WI38 (cell line): Measurements from ENCODE around the gene GHR.

Experiments
- H3K4me3 ChIP-seq: 2 replicates; pipeline ENCODE4 v1.5.1; 2011; ENCODE audit warnings: low read depth, mild to moderate bottlenecking, control low read depth, low read length
- TF ChIP-seq, protein P1 (sequence below): IDR thresholded peaks from 2 replicates; pipeline ENCODE4 v1.5.1; 2012; ENCODE audit warnings: low read depth, mild to moderate bottlenecking, control low read depth, low read length

GHR gene

DNA sequence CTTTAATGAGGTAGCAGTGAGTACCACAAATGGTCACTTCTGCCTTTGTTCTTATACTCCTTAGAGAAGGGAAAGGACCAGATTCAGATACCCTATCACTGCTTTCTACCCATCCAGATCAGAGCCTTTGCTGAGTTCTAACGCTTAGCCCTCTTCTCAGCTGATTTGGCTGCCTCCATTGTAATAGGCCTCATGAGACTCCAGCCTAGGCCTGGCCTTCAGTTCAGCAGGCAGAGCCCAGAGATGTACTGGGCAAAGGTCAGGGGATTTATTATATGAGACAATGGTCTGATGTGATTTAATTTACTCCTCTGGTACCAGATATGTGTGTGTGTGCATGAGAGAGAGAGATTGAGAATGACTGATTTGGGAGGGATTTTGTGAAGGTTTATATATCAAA, 124.7 kb downstream of the GHR start:
- no peak overlapping the region for H3K4me3 ChIP-seq
- TF ChIP-seq, protein P1, sequence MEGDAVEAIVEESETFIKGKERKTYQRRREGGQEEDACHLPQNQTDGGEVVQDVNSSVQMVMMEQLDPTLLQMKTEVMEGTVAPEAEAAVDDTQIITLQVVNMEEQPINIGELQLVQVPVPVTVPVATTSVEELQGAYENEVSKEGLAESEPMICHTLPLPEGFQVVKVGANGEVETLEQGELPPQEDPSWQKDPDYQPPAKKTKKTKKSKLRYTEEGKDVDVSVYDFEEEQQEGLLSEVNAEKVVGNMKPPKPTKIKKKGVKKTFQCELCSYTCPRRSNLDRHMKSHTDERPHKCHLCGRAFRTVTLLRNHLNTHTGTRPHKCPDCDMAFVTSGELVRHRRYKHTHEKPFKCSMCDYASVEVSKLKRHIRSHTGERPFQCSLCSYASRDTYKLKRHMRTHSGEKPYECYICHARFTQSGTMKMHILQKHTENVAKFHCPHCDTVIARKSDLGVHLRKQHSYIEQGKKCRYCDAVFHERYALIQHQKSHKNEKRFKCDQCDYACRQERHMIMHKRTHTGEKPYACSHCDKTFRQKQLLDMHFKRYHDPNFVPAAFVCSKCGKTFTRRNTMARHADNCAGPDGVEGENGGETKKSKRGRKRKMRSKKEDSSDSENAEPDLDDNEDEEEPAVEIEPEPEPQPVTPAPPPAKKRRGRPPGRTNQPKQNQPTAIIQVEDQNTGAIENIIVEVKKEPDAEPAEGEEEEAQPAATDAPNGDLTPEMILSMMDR = no peak

DNA sequence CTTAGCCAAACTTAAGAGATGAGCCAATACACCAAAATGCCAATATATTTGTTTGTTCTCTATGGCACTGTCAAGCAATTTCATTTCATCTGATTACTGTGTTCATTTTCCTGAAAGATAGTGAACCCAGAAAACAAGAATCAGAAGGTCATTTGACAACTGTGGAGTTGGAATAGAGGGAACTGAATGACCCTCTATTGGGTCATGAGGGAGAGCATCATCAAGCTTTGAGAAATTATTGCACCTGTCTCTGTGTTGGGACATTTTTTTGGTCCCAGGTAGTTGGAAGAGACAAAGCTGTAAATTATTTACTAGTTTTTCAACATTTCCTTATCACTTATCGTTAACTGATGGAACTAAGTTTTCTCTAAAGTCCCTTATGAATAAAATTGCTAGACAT, 129.4 kb downstream of the GHR start:
- TF ChIP-seq, protein P1 = no peak
- H3K4me3 ChIP-seq = no peak overlapping the region

DNA sequence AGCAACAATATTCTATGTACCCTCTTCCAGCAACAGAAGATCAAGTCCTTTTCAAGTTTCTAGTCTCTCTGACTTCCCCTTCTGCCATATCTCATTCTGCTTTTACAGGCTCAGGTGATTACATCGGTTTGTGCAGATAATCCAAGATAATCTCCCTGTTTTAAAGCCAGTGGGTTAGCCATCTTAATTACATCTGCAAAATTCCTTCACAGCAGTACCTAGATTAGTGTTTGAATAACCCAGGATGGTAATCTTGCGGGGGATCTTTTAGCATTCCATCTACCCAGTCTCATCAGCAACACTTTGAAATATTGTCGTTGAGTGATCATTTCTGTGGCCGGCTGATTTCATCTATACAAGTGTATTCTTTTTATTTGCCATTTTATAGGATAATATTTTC, 130.2 kb downstream of the GHR start:
- no peak overlapping the region for H3K4me3 ChIP-seq
- TF ChIP-seq, protein P1 = no peak

DNA sequence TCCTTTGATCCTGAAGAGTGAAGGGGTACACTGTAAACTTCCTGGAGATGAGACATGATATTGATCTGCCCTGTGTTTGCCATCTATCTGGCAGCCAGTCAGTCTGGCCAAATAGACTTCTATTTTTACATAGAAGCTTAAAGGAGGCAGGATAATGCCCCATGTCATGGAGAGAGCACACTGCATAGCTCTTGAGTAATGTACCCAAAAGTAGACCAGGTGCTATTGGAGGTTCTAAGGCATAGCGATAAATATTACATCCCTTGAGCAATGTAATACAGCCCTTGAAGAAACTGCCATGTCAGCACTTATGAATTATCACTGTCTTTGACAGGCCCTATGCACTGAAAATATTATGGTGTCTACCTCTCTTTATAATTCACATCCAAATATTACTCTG, 131.8 kb downstream of the GHR start:
- H3K4me3 ChIP-seq = no peak overlapping the region
- TF ChIP-seq, protein P1 = no peak

DNA sequence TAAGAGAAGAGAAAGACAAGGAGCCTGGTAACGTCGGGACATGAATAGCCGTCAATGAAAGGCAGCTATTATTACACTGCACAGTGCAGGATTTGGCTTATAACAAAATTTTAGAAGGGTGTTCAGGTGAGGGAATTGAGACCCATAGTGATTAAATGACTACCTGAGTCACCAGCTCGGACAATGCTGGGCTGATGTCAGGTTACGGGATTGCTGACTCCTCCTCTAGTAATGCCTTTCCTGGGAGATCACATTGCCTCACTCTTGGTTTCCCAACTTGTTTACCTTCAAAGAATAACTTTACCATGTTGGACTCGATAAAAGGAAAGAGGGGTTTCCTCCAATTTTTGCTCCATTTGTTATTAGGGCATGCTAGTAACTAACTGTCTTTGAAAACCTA, 132.6 kb downstream of the GHR start:
- TF ChIP-seq, protein P1 = no peak
- H3K4me3 ChIP-seq = no peak overlapping the region

DNA sequence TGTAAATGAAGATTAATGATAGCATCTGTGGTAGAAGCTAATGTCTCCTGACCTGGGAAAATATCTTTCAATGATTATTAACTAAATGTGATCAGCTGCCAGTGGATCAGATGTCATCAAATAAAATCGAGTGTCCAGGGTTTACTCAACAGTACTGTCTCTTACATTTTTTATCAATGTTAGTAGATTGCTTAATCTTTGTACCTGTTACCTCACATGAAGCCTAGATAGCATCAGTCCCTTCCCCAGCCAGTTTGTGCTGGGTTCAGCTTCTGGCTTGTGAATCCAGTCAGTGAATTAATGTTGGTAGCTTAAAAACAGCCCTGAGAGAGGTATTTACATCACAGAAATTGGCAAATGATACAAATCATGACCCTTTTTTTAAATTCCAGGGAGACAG, 134.4 kb downstream of the GHR start:
- no peak overlapping the region for H3K4me3 ChIP-seq
- TF ChIP-seq, protein P1 = no peak

DNA sequence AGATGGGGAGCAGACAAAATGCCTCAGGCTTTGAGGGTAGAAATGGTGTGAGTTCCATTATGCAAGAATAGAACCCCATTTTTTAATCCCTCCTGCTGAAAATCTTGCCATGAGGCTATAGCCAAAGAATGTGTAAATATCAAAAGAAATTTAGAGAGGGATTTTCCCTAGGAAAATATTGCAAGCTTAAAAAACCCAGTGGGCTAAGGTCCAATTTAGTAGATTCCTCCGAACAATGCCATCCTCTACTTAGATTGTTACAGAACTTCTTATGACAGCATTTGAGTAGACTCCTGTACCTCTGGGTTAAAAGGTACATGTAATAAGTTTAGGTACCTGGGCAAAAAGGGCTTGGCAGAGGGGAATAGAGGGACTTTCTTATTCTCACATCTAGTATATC, 138.4 kb downstream of the GHR start:
- TF ChIP-seq, protein P1 = no peak
- no peak overlapping the region for H3K4me3 ChIP-seq
